GM10266 (cell line): Measurements from ENCODE around the gene SNRNP48.

Source experiments
- DNase-seq: peaks from one replicate; pipeline ENCODE4 v3.0.0; 2012; ENCODE audit errors: extremely low spot score
- TF ChIP-seq, protein P1 (sequence below): IDR thresholded peaks from 2 replicates; pipeline ENCODE4 v1.5.1; 2012; ENCODE audit warnings: mild to moderate bottlenecking, low read depth; ENCODE audit not compliant: control insufficient read depth, insufficient read depth; ENCODE audit errors: missing control alignments

Gene SNRNP48

GRCh38 chr6:7543789-7544424 is 46.1 kb upstream of the SNRNP48 start:
- no peak for DNase-seq
- TF ChIP-seq, protein P1, sequence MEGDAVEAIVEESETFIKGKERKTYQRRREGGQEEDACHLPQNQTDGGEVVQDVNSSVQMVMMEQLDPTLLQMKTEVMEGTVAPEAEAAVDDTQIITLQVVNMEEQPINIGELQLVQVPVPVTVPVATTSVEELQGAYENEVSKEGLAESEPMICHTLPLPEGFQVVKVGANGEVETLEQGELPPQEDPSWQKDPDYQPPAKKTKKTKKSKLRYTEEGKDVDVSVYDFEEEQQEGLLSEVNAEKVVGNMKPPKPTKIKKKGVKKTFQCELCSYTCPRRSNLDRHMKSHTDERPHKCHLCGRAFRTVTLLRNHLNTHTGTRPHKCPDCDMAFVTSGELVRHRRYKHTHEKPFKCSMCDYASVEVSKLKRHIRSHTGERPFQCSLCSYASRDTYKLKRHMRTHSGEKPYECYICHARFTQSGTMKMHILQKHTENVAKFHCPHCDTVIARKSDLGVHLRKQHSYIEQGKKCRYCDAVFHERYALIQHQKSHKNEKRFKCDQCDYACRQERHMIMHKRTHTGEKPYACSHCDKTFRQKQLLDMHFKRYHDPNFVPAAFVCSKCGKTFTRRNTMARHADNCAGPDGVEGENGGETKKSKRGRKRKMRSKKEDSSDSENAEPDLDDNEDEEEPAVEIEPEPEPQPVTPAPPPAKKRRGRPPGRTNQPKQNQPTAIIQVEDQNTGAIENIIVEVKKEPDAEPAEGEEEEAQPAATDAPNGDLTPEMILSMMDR = no peak

DNA sequence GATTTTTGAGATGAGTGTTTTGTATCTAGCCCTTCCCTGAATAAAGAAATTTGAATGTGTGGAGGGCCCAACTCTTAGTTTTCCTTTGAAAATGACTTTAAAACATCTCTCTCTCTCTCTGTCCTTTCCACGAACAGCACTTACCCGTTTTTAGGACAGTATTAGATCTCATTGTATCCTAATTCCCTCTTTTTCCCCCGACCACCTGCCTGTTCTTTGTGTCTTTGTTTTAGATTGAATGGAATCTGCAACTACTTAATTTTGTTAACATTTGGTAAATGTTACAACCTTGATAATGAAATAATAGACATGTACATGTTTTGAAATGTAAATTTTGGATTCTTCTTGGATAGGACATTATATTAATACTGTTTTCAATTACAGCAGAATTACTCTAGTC is 45.4 kb upstream of the SNRNP48 start:
- TF ChIP-seq, protein P1 = no peak
- DNase-seq = no peak

DNA sequence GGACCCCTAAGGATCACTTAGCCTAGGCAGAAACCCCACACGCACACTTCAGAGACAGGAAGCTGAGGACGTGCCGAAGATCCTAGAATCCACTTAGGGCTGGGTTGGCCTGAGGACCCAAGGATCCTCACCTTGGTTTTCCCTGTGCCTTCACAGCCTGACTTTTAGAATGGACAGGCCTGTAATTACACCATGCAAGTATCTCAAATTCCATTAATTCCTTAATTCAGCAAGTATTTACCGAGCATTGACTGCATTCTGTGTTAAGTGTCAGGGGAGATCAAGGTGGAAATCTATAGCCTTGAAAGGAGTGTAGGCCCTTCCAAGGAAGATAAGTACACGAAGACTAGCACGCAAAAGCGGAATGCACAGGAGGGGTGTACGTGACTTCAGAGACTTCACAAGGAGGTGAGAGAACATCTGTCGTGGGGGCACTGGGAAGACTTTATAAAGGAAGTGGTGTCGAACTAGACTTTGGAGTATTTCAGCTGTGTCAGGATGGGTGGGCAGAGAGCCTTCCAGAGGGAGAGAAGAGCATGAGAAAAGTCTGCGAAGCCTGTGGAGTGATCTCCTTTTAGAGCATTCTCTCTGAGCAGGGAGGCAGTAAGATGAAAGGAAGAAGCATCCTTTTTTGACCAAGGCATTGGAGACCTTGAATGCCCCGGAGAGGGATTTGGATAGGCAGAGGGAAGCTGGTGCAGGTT is 44.5 kb upstream of the SNRNP48 start:
- TF ChIP-seq, protein P1 = no peak
- no peak for DNase-seq

- no peak for DNase-seq
- TF ChIP-seq, protein P1 = no peak
Observed at GRCh38 chr6:7546020-7546369, 44.0 kb upstream of the SNRNP48 start.

DNA sequence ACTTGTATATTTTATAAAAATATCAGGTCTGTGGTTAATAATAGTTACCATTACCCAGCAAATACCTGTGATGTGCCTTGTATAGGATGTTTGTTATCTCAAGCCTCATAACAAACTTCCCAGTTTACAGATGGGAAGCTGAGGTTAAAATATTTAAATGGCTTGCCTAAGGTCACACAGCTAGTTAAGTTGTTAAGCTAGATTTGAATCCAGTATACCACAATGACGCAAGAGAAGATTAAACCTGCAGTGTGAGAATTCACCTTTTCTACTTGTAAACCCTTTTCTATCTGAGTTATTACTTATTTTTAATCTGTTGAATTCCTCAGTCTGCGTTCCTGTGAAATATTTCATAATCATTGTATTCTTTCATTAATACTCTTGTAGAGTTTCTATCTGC is 43.6 kb upstream of the SNRNP48 start:
- TF ChIP-seq, protein P1 = no peak
- no peak for DNase-seq

DNA sequence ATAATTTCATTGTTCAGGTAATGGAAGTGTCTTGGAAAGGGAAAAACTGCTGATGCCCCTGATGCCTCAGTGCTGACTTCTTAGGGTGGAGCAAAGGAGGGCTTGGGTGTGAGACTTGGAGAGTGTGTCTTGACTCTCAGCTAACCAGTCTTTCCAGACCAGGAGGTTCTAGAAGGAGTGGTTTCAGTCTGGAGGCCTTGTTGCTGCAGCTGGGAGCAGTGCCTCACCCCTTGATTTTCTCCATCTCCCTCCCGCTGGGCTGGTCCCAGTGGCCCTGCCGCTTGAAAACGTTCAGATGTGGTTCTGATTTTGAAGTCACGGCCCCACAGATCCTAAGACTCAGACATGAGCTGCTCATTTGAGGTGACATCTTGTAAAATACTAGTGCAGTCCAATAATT is 43.1 kb upstream of the SNRNP48 start:
- TF ChIP-seq, protein P1 = no peak
- DNase-seq = no peak

DNA sequence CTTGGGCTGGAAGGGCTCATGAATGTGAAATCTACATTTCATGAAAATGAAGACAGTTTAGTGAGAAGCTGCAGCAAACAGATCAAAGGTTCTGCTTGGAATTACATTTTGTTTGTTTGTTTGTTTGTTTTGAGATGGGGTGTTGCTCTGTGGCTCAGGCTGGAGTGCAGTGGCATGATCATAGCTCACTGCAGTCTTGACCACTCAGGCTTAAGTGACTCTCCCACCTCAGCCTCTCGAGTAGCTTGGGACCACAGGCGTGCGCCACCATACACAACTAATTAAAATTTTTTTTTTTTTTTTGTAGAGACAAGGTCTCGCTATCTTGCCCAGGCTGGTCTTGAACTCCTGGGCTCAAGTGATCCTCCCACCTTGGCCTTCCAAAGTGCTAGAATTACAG is 42.7 kb upstream of the SNRNP48 start:
- DNase-seq = no peak
- TF ChIP-seq, protein P1 = no peak
